Measurements from ENCODE around the gene GSS.
"Not testable (repeated sequence)": the region's sequence is repeated elsewhere in the genome, so short reads cannot be mapped to it uniquely, and the experiment has no call there.

The GSS gene

DNA sequence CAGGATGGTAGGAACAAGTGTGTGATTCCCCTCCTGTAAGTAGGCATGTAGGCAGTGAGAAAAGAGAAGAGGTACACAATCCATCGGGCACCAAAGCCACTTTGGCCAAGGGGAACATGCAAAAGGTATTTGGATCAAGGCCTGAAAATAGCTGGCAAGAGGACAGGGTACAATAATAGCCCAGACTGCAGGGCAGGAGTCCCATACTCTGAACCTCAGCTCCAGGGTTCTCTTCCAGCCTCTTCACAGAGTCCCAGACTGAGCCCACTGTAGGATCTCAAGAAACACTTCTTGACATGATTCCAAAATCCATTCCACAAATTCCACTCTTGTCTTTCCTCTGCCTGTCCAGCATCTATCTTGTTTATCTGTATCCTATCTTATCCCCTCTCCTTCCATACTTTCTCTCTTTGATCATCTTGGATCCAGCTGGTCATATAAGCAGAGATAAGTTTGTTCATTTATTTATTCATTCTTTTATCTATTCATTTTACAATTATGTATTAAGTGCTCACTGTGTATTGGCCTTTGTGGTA lies 59.5 kb downstream of the GSS start:
- no peak for DNase-seq

DNA sequence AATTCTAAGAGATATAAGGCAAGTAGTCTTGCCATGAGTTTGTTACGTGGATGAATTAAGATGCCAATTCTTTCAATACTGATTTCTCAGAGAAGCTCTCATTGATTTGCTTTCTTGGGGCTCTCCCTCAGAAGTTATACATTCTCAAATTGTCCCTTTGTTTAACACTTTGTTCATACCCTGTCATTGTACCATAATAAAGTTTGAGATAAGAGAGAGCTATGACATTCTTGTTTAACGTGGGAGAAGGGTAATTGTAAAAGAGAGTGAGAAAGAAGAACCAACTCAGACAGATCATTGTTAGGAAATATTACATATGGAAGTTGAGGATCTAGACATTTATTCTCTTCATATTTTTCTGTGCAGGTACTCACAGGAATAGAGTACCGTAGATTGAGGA lies 60.1 kb downstream of the GSS start:
- no peak for DNase-seq

- DNase-seq = no peak
Observed at GRCh38 chr20:34894723-34895122, 60.9 kb downstream of the GSS start.

GRCh38 chr20:34892671-34893070 lies 62.9 kb downstream of the GSS start:
- no peak for DNase-seq

- DNase-seq = no peak
Observed at GRCh38 chr20:34891166-34892062, 64.2 kb downstream of the GSS start.

GRCh38 chr20:34888468-34888867 lies 67.1 kb downstream of the GSS start:
- DNase-seq = no peak

- no peak for DNase-seq
Observed at GRCh38 chr20:34887023-34887422, 68.6 kb downstream of the GSS start.

GRCh38 chr20:34886122-34886521 lies 69.5 kb downstream of the GSS start:
- no peak for DNase-seq

DNA sequence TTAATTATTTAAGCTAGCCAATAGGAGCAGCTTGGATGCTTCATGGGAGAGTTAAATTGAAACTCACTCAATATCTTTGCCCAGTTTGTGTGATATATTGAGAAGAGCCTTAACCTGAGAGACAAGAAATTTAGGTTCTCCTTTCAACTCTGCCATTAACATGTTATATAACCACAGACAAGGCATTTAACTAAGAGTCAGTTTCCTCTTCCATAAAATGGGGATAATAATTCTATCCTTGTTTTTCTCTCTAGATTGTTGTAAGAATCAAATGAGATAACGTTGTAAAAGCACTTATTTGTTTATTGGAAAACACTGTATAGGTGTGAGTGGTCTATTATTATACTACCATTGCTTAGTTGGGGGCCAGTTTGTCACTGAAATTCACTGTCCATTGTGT lies 71.3 kb downstream of the GSS start:
- no peak for DNase-seq

GRCh38 chr20:34883809-34884208 lies 71.8 kb downstream of the GSS start:
- no peak for DNase-seq

DNA sequence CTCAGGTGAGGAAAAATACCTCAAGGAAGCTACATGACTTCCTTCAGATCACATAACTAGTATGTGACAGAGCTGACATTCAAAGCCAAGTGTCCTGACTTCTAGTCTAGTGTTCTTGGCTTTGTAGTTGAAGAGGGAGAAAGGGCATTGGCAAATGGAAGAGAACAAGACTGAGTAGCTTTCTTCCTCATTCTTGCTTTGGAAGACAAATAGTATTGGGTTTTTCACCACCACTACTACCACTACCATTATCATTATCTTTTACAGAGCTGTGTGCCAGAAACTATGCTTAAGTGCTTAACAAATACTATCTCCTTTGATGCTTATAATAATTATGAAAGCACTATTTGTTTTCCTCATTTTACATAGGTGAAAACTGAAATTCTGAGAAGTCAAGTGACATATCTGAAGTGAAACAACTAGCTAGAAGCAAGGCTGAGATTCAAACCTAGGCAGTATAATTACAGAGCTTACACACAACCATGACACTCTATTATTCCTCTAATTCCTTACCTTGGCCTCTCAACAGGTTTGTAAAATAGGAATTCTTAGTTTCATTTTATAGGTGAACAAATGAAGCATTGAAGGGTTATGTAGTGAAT lies 72.4 kb downstream of the GSS start:
- DNase-seq = no peak

- DNase-seq = no peak
Observed at GRCh38 chr20:34881689-34882088, 73.9 kb downstream of the GSS start.

- DNase-seq = not testable (repeated sequence)
Observed at GRCh38 chr20:34880971-34881370, 74.6 kb downstream of the GSS start.

GRCh38 chr20:34880215-34880850 lies 75.3 kb downstream of the GSS start:
- DNase-seq = peak; percentile 35 to 59

Data from hippocampal formation (tissue), 2 donors.